ENCODE results near the gene DISP2. TPM values are rescaled to one million over a fixed set of nuclear protein-coding genes. Genes with fewer than 3 reads are reported as not detected.

The DISP2 gene
- total RNA-seq, 1 donor from 2014 or later, result 0.38 TPM

DNA sequence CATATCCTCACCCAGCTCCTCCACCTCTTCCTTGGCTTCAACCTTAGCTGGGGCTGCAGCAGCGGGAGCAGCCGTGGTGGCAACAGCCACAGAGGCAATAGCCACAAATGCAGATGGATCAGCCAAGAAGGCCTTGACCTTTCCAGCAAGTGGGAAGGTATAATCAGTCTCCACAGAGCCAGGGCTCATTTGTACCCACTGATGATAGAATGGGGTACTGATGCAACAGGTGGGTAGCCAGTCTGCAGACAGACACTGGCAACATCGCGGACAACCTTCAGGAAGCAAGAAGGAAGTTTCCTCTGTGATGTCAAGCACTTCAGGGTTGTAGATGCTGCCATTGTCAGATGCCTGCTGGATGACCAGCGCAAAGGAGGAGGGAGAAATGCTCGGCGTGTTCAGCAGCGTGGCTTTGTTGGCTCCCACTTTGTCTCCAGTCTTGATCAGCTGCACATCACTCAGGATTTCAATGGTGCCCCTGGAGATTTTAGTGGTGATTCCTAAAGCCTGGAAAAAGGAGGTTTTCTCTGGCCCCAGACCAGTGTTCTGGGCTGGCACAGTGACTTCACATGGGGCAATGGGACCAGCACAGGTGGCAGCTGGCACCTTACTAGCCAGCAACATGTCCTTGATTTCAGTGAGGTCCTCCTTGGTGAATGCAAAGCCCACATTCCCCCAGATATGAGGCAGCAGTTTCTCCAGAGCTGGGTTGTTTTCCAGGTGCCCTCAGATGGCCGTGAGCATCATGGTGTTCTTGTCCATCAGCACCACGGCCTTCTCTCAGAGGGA is 45.5 kb upstream of the DISP2 start:
- CTCF ChIA-PET, result interaction anchor here (0.6 to 20.0 kb wide), 6 partner anchors 9 to 524 kb away, joined by 3 to 310 read pairs (median 7); partner anchors contain the start of genes CCDC9B and INAFM2
- DNase-seq (no peak), ATAC-seq (ENCODE audit: low read depth) (no peak)
- Mint-ChIP-seq H3K9me3 (no peaks in the 10 kb centered on the region), H3K27me3 (peaks cover 6% of the 10 kb centered on the region), H3K36me3 (ENCODE audit: low read depth) (peaks cover 2% of the 10 kb centered on the region), H3K4me3 (no peak overlapping the region), H3K27ac (no peak overlapping the region), H3K4me1 (peaks cover 36% of the 10 kb centered on the region)
- POLR2A ChIA-PET, result interaction anchor here (1.0 kb wide), 2 partner anchors 10 to 16 kb away, joined by 3 read pairs; no protein-coding TSS in a partner anchor
- intact Hi-C loops (cut with micrococcal nuclease), result no loop called here
- TF ChIP-seq, protein P1, sequence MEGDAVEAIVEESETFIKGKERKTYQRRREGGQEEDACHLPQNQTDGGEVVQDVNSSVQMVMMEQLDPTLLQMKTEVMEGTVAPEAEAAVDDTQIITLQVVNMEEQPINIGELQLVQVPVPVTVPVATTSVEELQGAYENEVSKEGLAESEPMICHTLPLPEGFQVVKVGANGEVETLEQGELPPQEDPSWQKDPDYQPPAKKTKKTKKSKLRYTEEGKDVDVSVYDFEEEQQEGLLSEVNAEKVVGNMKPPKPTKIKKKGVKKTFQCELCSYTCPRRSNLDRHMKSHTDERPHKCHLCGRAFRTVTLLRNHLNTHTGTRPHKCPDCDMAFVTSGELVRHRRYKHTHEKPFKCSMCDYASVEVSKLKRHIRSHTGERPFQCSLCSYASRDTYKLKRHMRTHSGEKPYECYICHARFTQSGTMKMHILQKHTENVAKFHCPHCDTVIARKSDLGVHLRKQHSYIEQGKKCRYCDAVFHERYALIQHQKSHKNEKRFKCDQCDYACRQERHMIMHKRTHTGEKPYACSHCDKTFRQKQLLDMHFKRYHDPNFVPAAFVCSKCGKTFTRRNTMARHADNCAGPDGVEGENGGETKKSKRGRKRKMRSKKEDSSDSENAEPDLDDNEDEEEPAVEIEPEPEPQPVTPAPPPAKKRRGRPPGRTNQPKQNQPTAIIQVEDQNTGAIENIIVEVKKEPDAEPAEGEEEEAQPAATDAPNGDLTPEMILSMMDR (IDR thresholded peaks at IDR 0.05), result no peak

DNA sequence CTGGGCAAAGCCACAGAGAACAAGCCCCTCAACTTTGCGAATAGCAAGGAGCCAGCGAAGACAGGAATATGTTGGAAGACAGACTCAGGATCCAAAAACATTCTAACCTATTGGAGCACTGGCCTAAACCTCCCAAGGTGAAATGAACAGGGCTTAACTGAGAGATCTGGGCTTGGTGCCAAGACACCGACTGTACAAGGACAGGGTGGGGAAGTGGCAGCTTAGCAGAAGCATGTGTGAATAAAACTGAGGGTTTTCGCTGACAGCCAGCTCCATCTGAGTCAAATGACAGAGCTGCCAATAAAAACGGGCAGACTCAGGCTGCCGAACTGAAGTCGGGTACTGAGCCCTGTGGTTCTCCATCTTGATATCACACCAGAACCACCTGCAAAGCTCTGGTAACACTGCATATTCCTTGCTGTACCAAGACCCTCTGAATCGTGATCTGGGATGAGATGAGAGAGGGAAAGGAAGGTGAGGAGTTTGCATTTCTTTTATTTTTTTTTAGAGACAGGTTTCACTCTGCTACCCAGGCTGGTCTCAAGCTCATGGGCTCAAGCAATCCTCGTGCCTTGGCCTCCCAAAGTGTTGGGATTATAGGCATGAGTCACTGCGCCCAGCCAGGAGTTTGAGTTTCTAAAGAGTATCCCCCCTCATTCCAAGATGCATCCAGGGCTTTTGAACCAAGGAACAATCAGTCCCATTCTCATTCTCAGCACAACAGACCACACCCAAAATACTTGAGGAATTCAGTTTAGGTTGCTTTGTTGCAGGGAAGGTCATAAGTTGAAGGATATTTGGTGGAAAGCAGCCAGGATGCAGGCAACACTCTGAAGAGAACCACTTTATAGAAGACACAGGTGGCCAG is 44.3 kb upstream of the DISP2 start:
- no peak for DNase-seq
- TF ChIP-seq, protein P1 (IDR thresholded peaks at IDR 0.05), result no peak
- Mint-ChIP-seq H3K27me3 (peaks cover 6% of the 10 kb centered on the region), H3K27ac (no peak overlapping the region), H3K4me3 (no peak overlapping the region), H3K9me3 (no peaks in the 10 kb centered on the region), H3K4me1 (peaks cover 35% of the 10 kb centered on the region), H3K36me3 (ENCODE audit: low read depth) (no peaks in the 10 kb centered on the region)
- intact Hi-C loops (cut with micrococcal nuclease), result no loop called here
- no peak for ATAC-seq (ENCODE audit: low read depth)
- ChIA-PET POLR2A (interaction anchor here (0.6 to 1.0 kb wide), 2 partner anchors 10 to 15 kb away, joined by 3 read pairs; partner anchors contain the start of gene INAFM2), CTCF (interaction anchor here (1.1 to 20.0 kb wide), 6 partner anchors 8 to 127 kb away, joined by 3 to 310 read pairs (median 4); partner anchors contain the start of genes BAHD1, CCDC9B and INAFM2)

DNA sequence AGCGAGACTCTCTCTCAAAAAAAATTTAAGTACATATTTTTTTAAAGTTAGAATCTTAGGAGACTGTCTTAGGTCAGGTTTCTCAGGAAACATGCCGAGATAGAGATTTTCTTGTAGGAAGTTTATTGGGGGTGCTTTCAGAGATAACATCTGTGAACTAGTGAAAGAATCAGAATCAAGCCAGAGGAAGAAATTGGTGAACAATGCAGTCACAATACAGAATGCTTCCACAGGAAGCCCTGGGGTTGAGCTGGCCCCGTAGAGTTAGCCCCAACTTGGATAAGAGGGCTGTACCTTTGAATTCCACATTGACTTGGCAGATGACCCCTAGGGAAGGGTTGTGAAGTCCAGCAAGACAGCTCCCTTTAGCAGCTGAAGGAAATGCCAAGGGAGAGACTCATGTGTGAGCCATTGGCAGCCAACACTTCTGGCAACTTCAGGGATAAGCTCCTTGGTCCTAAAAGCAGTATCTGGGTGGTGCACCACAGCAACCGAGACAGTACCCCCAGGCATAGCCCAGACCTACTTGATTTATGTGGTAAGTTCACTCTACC is 43.2 kb upstream of the DISP2 start:
- ATAC-seq (ENCODE audit: low read depth) (no peak), DNase-seq (no peak)
- peaks cover 6% of the 10 kb centered on the region for H3K27me3 Mint-ChIP-seq
- H3K4me1 Mint-ChIP-seq, result peaks cover 25% of the 10 kb centered on the region
- H3K27ac Mint-ChIP-seq, result no peak overlapping the region
- intact Hi-C loops (cut with micrococcal nuclease), result no loop called here
- no peaks in the 10 kb centered on the region for H3K36me3 Mint-ChIP-seq (ENCODE audit: low read depth)
- TF ChIP-seq, protein P1 (IDR thresholded peaks at IDR 0.05), result no peak
- H3K9me3 Mint-ChIP-seq, result no peaks in the 10 kb centered on the region
- ChIA-PET POLR2A (no interaction called here), CTCF (interaction anchor here (1.1 to 20.0 kb wide), 3 partner anchors 26 to 97 kb away, joined by 3 to 310 read pairs (median 3); partner anchors contain the start of gene CCDC9B)
- H3K4me3 Mint-ChIP-seq, result no peak overlapping the region

DNA sequence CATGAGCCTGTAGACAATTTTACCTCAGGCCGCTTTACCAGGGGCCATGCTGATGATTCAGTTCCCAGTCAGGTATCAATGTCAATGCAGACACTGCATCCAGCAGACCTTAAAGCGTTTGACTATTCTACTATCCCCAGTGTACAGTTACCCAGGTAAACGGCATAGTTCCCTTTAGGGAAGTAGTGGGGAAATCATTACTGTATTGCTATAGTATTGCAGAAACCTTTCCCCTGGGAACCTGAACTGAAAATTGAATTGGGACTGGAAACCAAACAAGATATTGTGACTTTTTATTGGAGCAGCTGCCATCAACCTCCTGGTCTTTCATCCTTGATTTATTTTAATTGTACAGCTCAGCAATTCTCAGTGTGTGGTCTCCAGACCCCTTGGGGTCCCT is 41.1 kb upstream of the DISP2 start:
- Mint-ChIP-seq H3K4me1 (peaks cover 27% of the 10 kb centered on the region), H3K27ac (no peak overlapping the region), H3K36me3 (ENCODE audit: low read depth) (no peaks in the 10 kb centered on the region), H3K27me3 (peaks cover 6% of the 10 kb centered on the region), H3K4me3 (no peak overlapping the region), H3K9me3 (no peaks in the 10 kb centered on the region)
- no peak for DNase-seq
- no peak for ATAC-seq (ENCODE audit: low read depth)
- ChIA-PET CTCF (interaction anchor here (0.9 to 20.0 kb wide), 4 partner anchors 9 to 38 kb away, joined by 3 to 310 read pairs (median 32); partner anchors contain the start of genes CCDC9B and PLCB2), POLR2A (interaction anchor here (2.5 kb wide), 1 partner anchor 9 kb away, joined by 16 read pairs; the partner anchor contains the start of gene PLCB2)
- TF ChIP-seq, protein P1 (IDR thresholded peaks at IDR 0.05), result no peak
- intact Hi-C loops (cut with micrococcal nuclease), result no loop called here

All from activated B cell treated with CpG ODN at 0.5 μM for 24 hours (primary cell).